Uterus (tissue), 2 donors: ENCODE data around the gene FMNL2.

Source experiments
- POLR2A ChIP-seq, 2 donors: fragments of 450-650 bp; IDR thresholded peaks; one replicate each; pipeline ENCODE4 v1.6.1; 2016; ENCODE audit warnings: antibody characterized with exemption in 2 of 2, mild to moderate bottlenecking in 1 of 2, moderate library complexity in 1 of 2
- TF ChIP-seq, protein P1 (sequence below), 4 experiments: fragments of 200-600 bp in 2 of 4; fragments of 450-650 bp in 2 of 4; sonication (generic) in 2 of 4; IDR thresholded peaks; one replicate each; pipeline ENCODE4 v1.5.1; 2016 to 2019; ENCODE audit warnings: antibody characterized with exemption in 4 of 4, mild to moderate bottlenecking in 2 of 4, moderate library complexity in 1 of 4

DNA sequence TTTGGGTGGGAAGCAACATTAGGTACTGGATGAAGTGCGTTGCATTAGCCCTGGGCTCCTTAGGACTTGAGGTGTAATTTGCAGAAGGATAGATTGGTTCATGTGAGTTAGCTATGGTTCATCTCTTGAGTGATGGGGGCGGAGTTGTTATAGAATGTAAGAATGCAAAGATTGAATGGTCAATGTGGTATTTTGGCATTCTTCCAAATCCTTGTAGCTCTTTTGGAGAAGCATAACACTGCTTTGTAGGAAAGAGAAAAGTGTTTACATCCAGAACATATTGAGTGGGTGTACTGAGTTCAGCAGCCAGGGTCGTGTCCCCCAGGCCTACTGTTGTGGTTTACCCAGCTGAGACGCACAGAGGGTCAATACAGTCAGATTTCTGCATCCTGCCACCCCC is 173.5 kb downstream of the FMNL2 start:
- TF ChIP-seq, protein P1, sequence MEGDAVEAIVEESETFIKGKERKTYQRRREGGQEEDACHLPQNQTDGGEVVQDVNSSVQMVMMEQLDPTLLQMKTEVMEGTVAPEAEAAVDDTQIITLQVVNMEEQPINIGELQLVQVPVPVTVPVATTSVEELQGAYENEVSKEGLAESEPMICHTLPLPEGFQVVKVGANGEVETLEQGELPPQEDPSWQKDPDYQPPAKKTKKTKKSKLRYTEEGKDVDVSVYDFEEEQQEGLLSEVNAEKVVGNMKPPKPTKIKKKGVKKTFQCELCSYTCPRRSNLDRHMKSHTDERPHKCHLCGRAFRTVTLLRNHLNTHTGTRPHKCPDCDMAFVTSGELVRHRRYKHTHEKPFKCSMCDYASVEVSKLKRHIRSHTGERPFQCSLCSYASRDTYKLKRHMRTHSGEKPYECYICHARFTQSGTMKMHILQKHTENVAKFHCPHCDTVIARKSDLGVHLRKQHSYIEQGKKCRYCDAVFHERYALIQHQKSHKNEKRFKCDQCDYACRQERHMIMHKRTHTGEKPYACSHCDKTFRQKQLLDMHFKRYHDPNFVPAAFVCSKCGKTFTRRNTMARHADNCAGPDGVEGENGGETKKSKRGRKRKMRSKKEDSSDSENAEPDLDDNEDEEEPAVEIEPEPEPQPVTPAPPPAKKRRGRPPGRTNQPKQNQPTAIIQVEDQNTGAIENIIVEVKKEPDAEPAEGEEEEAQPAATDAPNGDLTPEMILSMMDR (IDR thresholded peaks at IDR 0.05): no peak
- no peak for TF ChIP-seq POLR2A (IDR thresholded peaks at IDR 0.05)
